SHP77 treated with DMSO at 0.1 percent for 48 hours (cell line): ENCODE results near the gene CHADL.

ENCODE experiments used
- DNase-seq: peaks from one replicate; lab custom pipeline; 2025; lab: John Stamatoyannopoulos, UW

CHADL gene

DNA sequence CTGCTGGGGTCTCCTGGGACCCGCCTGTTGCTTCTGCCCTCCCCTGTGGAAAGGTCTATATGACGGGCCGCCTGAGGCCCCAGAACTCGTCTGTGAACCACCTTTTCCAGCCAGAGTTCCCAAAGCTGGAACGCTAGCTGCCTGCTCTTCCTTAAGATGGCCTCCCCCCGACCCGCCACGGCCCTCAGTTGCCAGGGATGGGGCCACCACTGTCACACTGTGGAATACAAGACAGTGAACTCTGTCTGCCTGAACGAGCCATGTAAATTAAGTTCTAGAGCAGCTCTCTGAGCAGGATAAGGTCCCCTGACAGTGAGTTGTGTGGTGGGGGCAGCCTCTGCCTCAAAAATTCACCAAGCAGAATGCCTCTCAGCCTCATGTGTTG, 10.3 kb downstream of the CHADL start:
- no peak for DNase-seq

DNA sequence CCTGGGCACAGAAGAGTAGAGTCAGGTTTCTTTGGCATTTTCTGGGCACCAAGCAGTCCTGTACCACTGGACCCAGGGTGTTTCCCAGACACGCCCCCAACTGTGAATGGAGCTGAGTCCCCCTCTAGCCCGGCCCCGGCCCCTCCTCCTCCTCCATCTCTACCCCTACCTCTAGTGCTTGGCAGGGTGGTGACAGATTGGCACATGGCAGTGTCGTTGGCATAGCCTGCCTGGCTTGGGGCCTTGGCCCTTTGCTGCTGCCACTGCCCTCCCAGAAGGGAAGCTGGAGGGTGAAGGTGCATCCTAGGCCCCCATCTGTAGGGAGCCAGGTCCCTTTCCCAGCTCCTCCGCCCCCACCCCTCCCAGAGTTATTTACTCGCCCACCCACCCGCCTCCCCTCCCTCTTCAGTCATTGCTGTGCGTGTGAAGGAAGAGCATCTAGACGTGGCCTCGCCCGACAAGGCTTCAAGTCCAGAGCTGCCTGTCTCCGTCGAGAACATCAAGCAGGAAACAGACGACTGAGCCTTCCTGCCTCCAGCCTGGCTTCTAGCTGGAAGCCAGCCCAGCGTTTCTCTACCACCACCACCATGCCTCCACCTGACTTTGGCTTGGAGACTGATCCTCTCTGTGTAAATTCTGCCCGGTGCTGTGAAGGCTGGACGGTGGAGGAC, 10.9 kb downstream of the CHADL start:
- DNase-seq, result no peak

DNA sequence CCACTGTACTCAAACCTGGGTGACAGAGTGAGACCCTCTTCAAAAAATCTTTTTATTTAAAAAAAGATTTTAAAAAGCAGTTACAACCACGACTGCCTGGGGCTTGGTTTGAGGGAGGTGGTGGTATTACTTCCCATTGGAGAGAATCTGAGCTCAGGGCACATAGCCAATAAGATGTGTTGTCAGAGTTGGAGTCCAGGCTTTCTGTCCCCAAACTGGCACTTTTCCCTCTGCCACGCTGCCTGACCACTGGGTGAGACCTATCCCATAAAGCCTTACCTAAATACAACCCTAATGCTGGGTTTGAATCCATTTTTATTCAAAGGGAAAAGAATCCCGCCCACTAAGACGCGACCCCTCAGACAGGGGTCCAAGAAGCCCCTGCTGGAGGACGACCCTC, 11.5 kb downstream of the CHADL start:
- DNase-seq, result no peak

DNA sequence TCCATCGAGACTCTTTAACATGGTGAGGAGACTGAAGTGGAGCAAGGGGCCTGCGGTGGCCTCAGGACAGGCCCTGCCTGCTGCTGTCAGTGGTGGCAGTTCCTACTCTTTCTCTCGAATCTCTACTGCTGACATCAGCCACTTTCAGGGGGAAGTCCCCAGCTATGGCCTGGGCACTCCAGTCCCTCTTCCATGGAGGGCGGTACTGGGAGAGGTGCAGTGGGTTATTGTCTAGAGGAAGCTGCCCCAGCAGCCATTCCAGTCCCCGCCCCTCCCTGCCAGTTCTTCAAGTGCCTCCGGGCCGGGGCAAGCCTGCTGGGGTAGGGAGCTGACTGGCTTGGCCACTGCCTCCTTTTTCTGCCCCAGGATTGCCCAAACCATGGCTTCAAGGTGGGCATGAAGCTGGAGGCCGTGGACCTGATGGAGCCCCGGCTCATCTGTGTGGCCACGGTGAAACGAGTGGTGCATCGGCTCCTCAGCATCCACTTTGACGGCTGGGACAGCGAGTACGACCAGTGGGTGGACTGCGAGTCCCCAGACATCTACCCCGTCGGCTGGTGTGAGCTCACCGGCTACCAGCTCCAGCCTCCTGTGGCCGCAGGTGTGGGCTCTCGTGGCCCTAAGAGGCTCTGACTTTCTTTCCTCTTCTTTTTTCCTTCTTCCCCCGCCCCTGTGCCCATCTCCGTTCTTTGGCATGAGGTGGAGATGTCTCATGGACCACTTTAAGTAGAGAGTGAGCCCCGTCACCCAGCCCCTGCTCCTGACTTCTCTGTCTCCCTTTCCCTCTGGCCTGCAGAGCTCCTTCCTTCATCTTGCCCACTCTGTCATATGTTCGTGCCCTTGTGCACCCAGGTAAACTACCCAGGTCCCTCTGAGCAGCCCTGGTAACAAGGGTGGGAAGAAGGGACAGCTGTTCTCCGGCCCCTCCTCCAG, 13.7 kb downstream of the CHADL start:
- no peak for DNase-seq

DNA sequence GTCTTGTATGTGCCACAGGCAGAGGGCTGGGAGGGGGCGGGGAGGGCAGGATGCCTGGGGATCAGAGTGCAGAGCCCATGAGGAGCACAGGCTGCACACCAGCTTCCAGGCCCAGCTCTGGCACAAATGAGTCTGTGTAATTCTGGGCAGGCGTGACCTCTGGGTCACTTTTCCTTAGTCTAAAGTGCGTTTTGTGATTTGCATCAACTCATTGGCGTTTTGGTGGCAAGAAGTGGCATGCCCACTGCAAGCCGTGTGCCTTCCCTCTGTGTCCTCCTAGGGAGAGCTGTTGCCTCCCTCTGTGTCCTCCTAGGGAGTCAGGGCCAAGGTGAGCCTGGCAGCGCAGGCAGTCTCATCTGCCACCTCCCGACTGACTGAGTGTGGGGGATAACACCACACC, 17.2 kb downstream of the CHADL start:
- DNase-seq, result no peak

DNA sequence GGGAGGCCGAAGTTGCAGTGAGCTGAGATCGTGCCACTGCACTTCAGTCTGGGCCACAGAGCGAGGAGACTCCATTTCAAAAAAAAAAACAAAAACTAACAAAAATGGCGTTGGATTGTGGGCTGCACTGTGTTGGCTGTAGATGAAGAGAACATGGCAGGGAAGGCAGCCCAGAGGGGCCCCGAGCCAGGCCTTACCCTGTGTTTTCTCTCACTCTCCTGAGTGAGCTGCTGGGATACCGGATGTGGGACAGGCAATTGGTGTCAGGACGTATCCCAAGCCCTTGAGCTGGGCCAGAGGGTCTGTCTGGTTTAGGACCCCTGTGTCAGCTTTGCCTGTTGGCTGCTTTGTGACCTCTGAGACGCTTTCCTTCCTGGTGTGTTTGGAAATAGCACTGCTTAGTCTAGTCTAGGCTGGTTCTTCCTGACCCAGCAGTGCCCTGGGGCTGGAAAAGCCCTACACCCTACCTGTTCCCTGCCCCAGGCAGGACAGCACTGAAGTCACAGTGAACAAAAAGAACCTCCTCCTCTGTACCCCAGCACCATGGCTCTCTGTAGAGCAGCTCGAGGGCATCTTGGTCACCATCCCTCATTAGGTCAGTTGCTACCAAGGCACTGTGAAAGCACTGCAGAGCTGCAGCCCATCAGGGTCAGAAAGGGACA, 17.8 kb downstream of the CHADL start:
- DNase-seq, result no peak

DNA sequence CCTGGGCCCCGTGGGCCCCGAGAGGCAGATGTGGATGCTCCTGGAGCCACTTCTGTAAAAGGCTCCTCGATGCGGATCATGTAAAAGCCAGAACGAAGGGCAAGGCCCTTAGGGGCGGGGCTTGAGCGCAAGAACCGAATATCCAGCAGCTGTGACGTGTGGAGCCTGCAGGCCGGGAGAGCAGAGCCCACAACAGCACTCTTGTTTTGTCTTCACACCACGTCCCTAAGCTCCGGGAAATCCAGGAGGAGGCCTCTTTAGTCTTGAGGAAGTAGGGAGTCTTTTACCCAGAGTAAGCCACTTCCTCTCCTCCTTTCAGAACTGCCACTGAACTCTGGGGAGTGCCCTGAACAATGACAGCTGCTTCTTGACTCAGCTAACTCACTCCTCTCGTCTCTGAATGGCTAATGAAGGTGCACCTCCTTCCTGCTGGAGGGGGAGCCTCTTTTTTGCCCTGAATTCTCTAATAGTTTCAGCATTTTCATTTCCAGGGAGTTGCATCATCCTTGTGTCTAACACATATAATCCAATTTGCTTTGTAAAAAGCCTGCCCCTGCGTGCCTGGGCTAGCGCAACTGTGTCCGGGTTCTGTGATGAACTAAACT, 23.1 kb downstream of the CHADL start:
- peak; percentile 31 for DNase-seq

DNA sequence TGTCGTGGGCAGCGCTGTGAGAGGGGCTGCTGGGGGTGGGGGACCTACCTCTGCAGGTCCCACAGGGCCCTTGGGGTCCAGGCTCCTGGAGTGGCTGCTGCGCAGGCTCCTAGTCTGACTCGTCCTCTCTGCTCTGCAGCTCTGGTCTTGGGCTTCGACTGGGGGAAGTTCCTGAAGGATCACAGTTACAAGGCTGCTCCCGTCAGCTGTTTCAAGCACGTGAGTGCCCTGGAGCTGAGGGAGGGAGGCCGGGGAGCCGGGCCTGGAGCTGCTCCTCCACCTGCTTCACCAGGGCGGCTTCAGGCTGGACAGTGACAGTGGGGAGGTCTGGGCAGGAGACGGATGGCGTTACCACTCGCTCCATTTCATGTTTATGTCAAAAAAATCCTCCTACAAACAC, 23.7 kb downstream of the CHADL start:
- DNase-seq, result peak; percentile 48

DNA sequence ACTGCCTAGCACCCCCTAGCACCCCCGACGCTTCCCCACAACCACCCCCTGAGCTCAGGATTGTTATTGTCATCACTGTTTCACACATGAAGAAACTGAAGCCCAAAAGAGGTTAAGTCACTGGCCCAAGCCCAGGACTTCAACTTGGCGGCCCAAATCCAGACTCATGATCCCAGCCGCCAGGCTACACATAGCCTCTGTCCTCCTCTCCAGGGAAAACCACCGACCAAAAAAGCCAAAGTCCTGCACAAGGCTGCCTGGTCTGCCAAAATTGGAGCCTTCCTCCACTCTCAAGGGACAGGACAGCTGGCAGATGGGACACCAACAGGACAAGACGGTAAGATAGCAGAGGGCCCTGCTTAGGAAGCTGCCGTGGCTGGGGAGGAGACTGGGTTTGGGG, 24.8 kb downstream of the CHADL start:
- no peak for DNase-seq

DNA sequence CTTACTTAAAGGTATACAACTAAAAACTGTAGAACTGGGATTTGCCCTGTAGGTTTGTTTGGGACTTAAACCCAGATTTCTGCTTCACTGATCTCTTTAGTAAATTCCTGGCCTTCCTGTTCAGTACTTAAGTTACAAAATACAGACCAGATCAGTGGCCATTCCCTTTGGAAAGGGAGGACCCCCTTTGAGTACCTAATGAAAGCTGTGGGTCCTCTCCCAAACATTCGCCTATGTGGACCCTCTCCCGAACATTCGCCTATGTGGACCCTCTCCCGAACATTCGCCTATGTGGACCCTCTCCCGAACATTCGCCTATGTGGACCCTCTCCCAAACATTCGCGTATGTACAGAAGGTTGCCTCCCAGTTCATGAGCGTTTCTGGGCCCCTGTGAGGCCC, 25.3 kb downstream of the CHADL start:
- no peak for DNase-seq

DNA sequence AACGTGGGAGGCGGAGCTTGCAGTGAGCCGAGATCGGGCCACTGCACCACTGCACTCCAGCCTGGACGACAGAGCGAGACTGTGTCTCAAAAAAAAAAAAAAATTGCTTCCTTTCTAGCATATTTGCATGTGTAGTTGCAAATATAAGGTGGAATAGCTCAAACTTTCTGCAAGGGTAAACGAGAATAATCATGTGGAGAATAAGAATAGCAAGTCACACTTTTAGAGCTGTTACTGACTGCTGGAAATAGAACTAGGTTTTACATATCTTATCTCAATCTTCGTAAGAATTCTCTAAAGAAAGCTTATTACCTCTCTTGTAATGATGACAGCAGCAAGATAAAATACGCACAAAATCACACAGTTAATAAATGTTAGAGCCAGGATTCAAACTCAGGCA, 34.0 kb downstream of the CHADL start:
- no peak for DNase-seq

DNA sequence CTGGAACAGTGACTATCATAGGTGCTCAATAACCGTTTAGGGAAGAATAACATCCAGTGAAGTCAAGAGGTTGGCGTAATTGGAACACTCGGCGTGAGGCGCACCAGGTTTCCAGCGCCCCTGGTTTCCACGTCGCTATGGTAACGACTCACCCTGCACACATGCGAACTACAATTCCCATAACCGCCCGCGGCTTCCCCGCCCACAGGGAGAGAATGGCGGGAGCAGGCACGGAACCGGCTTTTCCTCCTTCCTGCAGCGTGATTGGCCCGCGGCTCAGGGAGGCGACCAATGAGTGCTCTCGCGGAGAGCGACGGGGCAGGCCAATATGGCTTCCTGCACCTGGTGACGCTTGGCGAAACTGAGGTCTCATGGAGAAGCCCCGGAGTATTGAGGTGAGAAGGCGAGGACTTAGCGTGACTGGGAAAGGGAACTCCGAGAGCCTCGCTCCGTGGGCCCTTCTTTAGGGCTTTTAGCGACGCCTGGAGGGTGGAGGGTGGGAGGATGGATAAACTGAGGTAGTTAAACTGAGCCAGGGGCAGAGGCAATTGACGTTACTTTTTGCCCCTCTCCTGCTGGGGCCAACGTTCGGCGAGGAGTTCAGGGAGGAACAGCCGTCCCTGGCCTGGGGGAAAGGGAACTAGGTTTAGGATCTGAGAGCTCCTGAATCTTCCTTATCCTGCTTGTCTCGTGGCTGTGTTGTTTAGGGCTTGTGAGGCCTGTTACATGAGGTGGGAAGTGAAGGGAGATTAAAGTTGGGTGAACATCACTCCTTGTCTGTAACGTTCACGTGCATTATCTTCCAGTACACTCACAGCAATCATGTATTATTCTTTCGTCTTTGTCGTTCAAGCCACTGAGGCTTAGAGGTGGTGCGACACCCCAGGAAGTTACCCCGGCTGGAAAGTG, 35.5 kb downstream of the CHADL start, which contains the start of gene L3MBTL2:
Gene L3MBTL2 (plus strand): TSS at position 321 of the 909 bp plus-strand sequence. CDS start 51 bp downstream, at position 372.
- peak; percentile 93 for DNase-seq

DNA sequence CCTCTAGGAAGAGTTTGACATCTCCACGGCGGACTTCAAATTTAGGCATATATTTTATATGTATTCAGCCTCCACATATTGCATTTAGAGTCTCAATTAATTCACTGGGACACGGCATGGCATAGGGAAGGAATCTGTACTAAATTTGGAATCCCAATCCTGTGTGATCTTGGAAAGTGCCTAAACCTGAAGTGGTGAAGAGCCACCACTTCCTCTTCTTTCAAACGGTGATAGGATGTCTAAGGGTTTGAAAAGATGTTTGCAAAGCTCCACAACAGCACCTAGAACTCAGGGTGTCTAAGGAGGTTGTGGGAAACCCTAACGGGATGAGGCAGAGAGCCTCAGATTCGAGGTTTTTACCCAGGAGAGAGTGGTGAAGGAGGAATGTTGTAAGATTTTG, 36.7 kb downstream of the CHADL start:
- DNase-seq, result no peak

DNA sequence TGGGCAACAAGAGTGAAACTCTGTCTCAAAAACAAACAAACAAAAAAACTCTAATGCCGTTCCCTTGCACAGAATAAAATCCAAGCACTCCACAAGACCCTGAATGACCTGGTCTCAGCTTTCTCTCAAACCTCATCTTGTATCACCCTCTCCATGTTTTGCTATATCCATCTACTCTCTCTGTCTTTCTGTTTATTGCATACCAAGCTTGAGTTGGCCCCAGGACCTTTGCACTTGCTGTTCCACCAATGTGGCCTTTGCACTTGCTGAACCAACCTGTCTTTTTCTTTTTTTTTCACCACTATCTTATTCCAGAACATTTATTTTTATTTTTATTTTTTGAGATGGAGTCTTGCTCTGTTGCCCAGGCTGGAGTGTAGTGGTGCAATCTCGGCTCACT, 37.6 kb downstream of the CHADL start:
- DNase-seq, result no peak

DNA sequence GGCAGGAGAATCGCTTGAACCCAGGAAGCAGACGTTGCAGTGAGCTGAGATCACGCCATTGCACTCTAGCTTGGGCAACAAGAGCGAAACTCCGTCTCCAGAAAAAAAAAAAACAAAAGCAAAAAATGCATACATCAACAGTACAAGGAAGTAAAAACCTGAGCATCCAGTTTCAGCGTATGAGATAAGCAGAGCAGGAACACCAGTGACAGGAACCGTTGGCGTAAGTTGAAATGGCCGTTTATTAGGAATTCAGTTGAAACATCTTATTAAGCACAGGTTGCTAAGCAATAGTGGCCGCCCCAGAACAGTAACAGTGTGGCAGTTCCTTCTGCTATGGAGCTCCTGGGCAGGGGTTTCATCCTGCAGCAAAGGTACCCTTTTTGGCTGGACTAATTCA, 39.6 kb downstream of the CHADL start:
- DNase-seq, result no peak

DNA sequence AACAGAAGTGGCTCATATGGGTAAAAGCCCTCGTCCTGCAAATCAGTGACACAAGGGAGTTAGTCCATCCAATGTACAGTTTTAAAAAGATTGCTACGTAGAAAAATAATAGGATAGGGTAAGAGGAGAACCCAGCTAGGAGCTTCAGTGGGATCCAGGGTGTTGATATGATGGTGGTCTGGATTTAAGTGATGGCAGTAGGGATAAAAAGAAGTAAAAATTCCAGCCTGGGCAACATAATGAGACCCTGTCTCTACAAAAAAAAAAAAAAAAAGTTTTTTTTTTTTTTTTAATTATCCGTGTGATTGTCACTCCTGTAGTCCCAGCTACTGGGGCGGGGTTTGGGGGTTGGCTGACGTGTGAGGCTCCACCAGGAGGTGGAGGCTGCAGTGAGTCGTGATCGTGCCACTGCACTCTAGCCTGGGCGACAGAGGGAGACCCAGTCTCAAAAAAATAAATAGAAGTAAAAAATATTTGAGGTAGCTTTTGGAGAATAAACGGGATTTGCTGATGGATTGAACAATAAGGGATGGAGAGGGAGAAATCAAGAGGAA, 42.6 kb downstream of the CHADL start:
- DNase-seq, result peak; percentile 25

DNA sequence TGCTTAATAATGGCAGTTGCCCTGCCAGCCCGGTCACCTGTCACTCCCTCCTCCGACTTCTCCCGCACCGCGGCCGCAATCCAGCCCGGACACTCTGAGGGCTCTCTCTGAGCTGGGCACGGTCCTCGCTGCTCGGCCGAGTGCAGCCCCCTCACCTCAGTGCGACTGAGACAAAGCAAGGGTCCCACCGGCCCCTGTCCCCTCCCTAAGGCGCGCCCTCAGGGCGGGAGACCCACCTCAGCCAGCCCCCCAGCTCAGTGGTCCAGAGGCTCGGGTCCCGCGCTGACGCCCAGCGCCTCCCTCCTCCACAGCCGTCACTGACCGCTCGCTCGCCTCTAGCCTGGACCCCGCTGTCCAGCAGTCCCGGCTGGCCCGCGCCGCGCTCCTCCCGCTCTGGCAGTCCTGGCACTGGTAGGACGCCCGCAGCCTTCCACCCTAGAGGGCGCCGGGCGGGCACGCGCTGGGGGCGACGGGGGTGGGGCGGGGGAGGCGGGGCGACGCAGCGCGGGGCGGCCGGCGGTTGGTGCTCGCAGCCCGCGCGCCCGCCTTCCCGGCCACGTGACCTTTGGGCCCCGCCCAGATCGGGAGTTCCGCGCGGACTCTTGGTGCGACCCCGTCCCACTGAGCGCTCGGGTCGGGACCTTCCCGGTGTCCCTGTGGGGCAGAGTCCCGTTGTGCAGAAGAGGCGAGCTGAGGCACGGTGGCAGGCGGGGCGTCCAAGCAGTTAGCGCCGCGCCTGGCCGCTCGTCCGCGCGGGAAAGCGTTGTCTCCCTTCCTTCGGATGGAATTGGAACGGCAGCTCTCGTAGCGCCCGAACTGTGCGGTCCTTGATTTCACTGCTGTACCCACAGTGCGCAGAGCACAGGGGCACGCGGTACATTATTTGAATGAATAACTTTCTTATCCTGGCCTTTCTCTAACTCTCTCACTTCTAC, 43.4 kb downstream of the CHADL start:
- peak; percentile 46 for DNase-seq

DNA sequence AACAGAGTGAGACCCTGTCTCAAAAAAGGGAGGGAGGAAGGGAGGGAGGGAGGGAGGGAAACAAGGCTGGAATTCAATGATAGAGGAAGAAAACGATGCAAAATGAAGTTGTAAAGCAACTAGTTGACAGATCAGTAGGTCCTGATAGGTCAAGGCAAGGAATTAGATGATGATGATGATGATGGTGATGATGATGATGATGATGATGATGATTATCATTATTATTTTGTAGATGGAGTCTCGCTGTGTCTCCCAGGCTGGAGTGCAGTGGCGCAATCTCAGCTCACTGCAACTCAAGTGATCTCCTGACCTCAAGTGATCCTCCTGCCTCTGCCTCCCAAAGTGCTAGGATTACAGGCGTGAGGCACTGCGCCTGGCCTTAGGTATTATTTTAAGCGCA, 46.9 kb downstream of the CHADL start:
- no peak for DNase-seq

DNA sequence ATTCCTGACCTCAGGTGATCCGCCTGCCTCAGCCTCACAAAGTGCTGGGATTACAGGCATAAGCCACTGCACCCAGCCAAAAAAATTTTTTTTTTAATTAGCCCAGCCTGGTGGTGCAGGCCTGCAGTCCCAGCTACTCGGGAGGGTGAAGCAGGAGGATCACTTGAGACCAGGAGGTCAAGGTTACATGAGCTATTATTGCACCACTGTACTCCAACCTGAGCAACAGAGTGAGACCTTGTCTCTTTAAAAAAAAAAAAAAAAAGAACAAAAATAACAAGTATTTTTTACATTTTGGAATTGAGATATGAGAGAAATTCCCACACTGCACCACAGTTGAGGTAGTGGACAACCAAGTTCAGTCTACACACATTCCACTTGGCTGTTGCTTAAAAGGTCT, 49.3 kb downstream of the CHADL start:
- DNase-seq, result no peak

DNA sequence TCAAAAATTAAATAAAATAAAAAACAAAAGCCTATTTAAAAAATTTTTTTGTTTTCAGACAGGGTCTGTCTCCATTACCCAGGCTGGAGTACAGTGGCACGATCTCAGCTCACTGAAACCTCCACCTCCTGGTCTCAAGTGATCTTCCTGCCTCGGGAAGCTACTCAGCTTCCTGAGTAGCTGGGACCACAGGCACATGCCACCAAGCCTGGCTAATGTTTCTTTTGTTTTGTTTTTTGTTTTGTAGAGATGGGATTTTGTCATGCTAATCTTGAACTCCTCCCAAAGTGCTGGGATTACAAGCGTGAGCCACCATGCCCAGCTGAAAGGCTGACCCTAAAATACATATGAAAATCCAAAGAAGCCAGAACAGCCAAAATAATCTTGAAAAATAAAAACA, 56.1 kb downstream of the CHADL start:
- DNase-seq, result no peak
